OCI-LY7 (cell line): Measurements from ENCODE around the gene WWOX. TPM values are rescaled to one million over a fixed set of nuclear protein-coding genes. Genes with fewer than 3 reads are reported as not detected.

Experiments
- BruUV-seq: library from RNA; stranded (reverse); fragments of 400-500 nt; replicated peaks from 2 replicates; lab custom pipeline; 2021; lab: Mats Ljungman, UMichigan
- CTCF ChIA-PET: fragments of 300-600 bp; sonication (Branson Sonifier 250); formaldehyde crosslinking; loops from one replicate; lab custom pipeline; 2022; ENCODE audit warnings: antibody characterized with exemption; ENCODE audit not compliant: unreplicated experiment; lab: Charles Lee
- POLR2A ChIA-PET: fragments of 300-600 bp; sonication (Branson Sonifier 250); formaldehyde crosslinking; loops from one replicate; lab custom pipeline; 2022; ENCODE audit warnings: antibody characterized with exemption; lab: Charles Lee
- DNase-seq: peaks from one replicate; pipeline ENCODE4 v3.0.0-alpha.2; 2015; ENCODE audit warnings: low spot score
- H2AFZ ChIP-seq: fragments of 200-600 bp; sonication (generic), shearing (Covaris generic); 2 replicates; pipeline ENCODE4 v1.6.1; 2014; ENCODE audit warnings: mild to moderate bottlenecking, antibody characterized with exemption, low read length, moderate library complexity
- H3K27ac ChIP-seq: fragments of 200-600 bp; sonication (generic); 2 replicates; pipeline ENCODE4 v1.5.1; 2014; ENCODE audit warnings: mixed run types, low read depth, mild to moderate bottlenecking, moderate library complexity, low read length, inconsistent platforms; ENCODE audit not compliant: poor library complexity, severe bottlenecking
- H3K36me3 ChIP-seq: fragments of 200-600 bp; sonication (generic); 2 replicates; pipeline ENCODE4 v1.6.1; 2014; ENCODE audit warnings: mild to moderate bottlenecking, antibody characterized with exemption, low read length, moderate library complexity, mixed read lengths; ENCODE audit not compliant: insufficient read depth
- H3K4me1 ChIP-seq: fragments of 200-600 bp; sonication (generic); 2 replicates; pipeline ENCODE4 v1.5.1; 2014; ENCODE audit warnings: mild to moderate bottlenecking, low read length; ENCODE audit not compliant: insufficient read depth, poor library complexity, severe bottlenecking
- H3K4me2 ChIP-seq: fragments of 200-600 bp; sonication (generic); 2 replicates; pipeline ENCODE4 v1.6.1; 2014; ENCODE audit warnings: mild to moderate bottlenecking, low read length
- H3K4me3 ChIP-seq: fragments of 200-600 bp; sonication (generic); 2 replicates; pipeline ENCODE4 v1.5.1; 2014; ENCODE audit warnings: mild to moderate bottlenecking, low read depth, low read length; ENCODE audit not compliant: poor library complexity, severe bottlenecking
- H3K79me2 ChIP-seq: fragments of 200-600 bp; sonication (generic); 2 replicates; pipeline ENCODE4 v1.6.1; 2016; ENCODE audit warnings: low read depth, mild to moderate bottlenecking, low read length, moderate library complexity, mixed read lengths; ENCODE audit not compliant: insufficient read depth
- H3K9me2 ChIP-seq: fragments of 200-600 bp; sonication (generic); 2 replicates; pipeline ENCODE4 v1.6.1; 2016; ENCODE audit warnings: mild to moderate bottlenecking, low read length, mixed read lengths; ENCODE audit not compliant: insufficient read depth
- H3K9me3 ChIP-seq: fragments of 200-600 bp; sonication (generic); 2 replicates; pipeline ENCODE4 v1.6.1; 2014; ENCODE audit warnings: mild to moderate bottlenecking, mixed run types, low read length, mixed read lengths
- H4K20me1 ChIP-seq: fragments of 200-600 bp; sonication (generic); 2 replicates; pipeline ENCODE4 v1.6.1; 2014; ENCODE audit warnings: mild to moderate bottlenecking, antibody characterized with exemption, low read length, moderate library complexity, mixed read lengths; ENCODE audit not compliant: insufficient read depth
- CTCF ChIP-seq: fragments of 200-600 bp; sonication (generic); conservative IDR thresholded peaks from 2 replicates; pipeline ENCODE4 v1.5.1; 2014; ENCODE audit warnings: mild to moderate bottlenecking, antibody characterized with exemption, low read length, moderate library complexity, mixed read lengths
- EZH2phosphoT487 ChIP-seq: fragments of 200-600 bp; sonication (generic); IDR thresholded peaks from 2 replicates; pipeline ENCODE4 v1.6.1; 2018; ENCODE audit warnings: low read depth, borderline replicate concordance, mild to moderate bottlenecking, mixed run types, antibody characterized with exemption, low read length, moderate library complexity, mixed read lengths
- intact Hi-C: fragments of 100-400 bp; cut with micrococcal nuclease; formaldehyde crosslinking; loops from one replicate; pipeline ENCODE4 v1.10.0; 2022; ENCODE audit not compliant: unreplicated experiment
- total RNA-seq, 2 experiments: library from RNA; depleted of rRNA in 1 of 2; stranded (reverse); fragments of >200 nt in 1 of 2; shearing (Covaris generic) in 1 of 2; gene quantifications; 2 replicates each; pipeline ENCODE4 v1.2.3, GENCODE V29; 2014 to 2022

Gene WWOX
- total RNA-seq, 2 experiments from 2014 or later: 40.2 to 47.6 TPM

DNA sequence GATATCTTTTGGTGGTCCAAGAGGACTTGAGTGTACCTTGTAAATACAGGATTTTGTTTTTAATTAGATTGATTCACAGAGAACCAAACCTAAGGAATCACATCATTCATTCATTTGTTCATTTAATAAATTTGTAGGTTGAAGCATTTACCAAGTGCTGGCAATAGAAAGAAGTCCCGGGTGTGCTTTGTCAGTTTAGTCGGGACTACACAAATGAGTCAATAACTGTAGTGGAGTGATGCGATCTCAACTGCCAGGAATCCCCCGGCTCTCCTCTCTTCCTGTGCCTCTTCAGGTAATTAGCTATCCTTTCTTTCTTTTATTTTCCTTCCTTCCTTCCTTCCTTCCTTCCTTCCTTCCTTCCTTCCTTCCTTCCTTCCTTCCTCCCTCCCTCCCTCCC, 1.4 kb upstream of the WWOX start:
- Histone ChIP-seq H3K9me2 (no peaks in the 10 kb centered on the region), H3K27ac (no peak overlapping the region), H3K36me3 (no peaks in the 10 kb centered on the region), H3K4me1 (peaks cover 11% of the 10 kb centered on the region), H3K9me3 (peaks cover 14% of the 10 kb centered on the region), H3K4me2 (no peak overlapping the region), H4K20me1 (no peaks in the 10 kb centered on the region), H2AFZ (no peak overlapping the region; the same call in 1 of the 2 replicates), H3K4me3 (no peak overlapping the region), H3K79me2 (peaks cover 8% of the 10 kb centered on the region; the same call in 1 of the 2 replicates)
- no peak for DNase-seq
- intact Hi-C loops: no loop called here
- POLR2A ChIA-PET: interaction anchor here (0.6 to 0.7 kb wide), 3 partner anchors 51 to 902 kb away, joined by 3 to 5 read pairs (median 3); no protein-coding TSS in a partner anchor
- CTCF ChIA-PET: interaction anchor here (0.6 kb wide), 1 partner anchor 35 kb away, joined by 3 read pairs; no protein-coding TSS in a partner anchor
- TF ChIP-seq EZH2phosphoT487 (no peak), CTCF (no peak)
- no TSS peak for BruUV-seq

DNA sequence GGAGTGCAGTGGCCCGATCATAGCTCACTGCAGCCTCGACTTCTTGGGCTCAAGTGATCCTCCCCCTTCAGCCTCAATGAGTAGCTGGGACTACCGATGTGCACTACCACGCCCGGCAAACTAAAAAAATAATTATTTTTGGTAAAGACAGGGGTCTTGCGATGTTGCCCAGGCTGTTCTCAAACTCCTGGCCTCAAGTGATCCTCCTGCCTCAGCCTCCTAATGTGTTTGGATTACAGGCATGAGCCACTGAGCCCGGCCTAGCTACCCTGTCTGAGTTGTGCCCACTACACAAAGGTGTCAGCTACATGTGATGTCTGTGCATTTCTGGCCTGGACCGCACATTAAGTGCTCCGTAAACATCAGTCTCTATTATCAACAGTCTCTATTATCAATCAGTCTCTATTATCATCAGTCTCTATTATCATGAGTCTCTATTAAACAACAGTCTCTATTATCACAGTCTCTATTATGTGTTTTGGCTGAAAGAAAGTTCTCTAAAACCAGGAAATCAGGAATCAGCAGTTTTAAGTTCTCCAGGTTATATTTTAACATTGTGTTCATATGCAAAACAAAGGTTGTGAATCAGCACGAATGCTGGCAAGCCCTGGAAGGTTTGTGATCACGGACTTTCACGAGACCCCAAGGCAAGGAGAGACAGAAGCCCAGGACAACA, 721 bp upstream of the WWOX start:
- no peak for DNase-seq
- intact Hi-C loops: loop anchor here (1.0 kb wide), 1 partner anchor 375 kb away; no protein-coding TSS in a partner anchor
- Histone ChIP-seq H4K20me1 (no peaks in the 10 kb centered on the region), H3K4me3 (peak overlapping the region; percentile 87), H3K4me2 (peak overlapping the region; percentile 82), H3K9me3 (peaks cover 14% of the 10 kb centered on the region), H3K27ac (peak overlapping the region; percentile 68), H3K9me2 (no peaks in the 10 kb centered on the region), H3K36me3 (no peaks in the 10 kb centered on the region), H2AFZ (peak overlapping the region; percentile 100), H3K79me2 (peaks cover 8% of the 10 kb centered on the region; the same call in 1 of the 2 replicates), H3K4me1 (peaks cover 11% of the 10 kb centered on the region)
- BruUV-seq: no TSS peak
- ChIA-PET POLR2A (interaction anchor here (0.6 kb wide), 3 partner anchors 34 to 73 kb away, joined by 3 to 5 read pairs (median 3); no protein-coding TSS in a partner anchor), CTCF (interaction anchor here (0.6 kb wide), 1 partner anchor 35 kb away, joined by 3 read pairs; no protein-coding TSS in a partner anchor)
- TF ChIP-seq CTCF (no peak), EZH2phosphoT487 (no peak)

DNA sequence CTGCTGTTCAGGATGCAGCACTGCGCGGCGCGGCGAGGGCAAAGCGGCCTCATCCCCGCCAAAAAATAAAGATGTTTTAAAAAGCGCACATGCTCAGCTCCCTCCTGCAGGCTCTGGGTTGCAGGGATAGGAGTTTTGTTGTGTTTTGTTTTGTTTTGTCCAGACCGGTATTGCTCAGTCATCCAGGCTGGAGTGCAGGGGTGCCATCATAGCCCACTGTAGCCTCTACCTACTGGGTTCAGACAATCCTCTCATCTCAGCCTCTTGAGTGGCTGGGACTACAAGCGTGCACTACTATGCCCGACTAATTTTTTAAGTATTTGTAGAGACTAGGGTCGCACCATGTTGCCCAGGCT, 636 bp downstream of the WWOX start:
- no peaks in the 10 kb centered on the region for H3K9me2 ChIP-seq
- CTCF ChIA-PET: no interaction called here
- H3K27ac ChIP-seq: peak overlapping the region; percentile 68
- H3K79me2 ChIP-seq: peaks cover 8% of the 10 kb centered on the region; the same call in 1 of the 2 replicates
- POLR2A ChIA-PET: interaction anchor here (1.1 kb wide), 1 partner anchor 96 kb away, joined by 3 read pairs; no protein-coding TSS in a partner anchor
- TF ChIP-seq CTCF (no peak; the same call in none of the 2 replicates), EZH2phosphoT487 (no peak)
- intact Hi-C loops: no loop called here
- no TSS peak for BruUV-seq
- peak overlapping the region; percentile 87 for H3K4me3 ChIP-seq
- no peaks in the 10 kb centered on the region for H3K36me3 ChIP-seq
- peaks cover 11% of the 10 kb centered on the region for H3K4me1 ChIP-seq
- DNase-seq: no peak
- H2AFZ ChIP-seq: peak overlapping the region; percentile 76
- H4K20me1 ChIP-seq: no peaks in the 10 kb centered on the region
- H3K4me2 ChIP-seq: peak overlapping the region; percentile 72
- H3K9me3 ChIP-seq: peaks cover 9% of the 10 kb centered on the region; the same call in 1 of the 2 replicates
